22Rv1 (cell line): ENCODE measurements around the gene KCNH1.

ENCODE experiments used
- CTCF ChIP-seq: fragments of 450-650 bp; IDR thresholded peaks from 2 replicates; pipeline ENCODE4 v1.5.1; 2017; ENCODE audit warnings: mild to moderate bottlenecking
- ZFX ChIP-seq: fragments of 450-650 bp; IDR thresholded peaks from 2 replicates; pipeline ENCODE4 v1.6.1; 2017; ENCODE audit warnings: antibody characterized with exemption, borderline replicate concordance

DNA sequence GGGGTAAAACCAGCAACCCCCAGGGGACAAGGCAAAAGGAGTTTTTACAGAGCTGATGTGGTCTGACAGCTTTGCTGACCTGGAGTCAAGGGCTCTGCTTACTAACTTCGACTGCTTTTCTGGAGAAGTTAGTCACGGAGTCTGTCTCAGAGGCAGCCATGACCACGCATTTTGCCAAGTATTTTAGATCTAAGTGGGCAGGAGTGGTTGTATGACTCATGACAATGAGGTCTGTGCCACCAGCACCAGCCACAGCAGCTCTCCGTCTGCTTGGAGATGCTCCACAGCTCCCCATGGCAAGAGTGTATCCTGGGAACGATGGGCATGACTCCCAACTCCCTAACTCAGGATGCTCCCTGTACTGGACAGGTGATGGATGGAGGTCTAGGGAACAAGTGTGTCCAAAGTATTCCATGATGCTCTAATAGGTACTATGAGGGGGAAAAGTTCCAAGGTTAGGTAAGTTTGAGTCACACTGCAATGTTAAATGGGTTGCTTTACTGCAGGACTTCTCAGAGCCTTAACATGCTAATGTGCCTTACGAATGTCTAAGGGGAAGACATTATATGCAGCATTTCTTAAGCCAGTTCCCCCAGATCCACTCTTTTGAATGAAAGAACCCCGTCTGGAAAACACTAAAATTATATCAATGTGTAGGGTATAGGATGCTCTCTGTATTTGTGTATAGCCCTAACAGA, 446.2 kb downstream of the KCNH1 start:
- no peak for TF ChIP-seq CTCF
- TF ChIP-seq ZFX: no peak
